Immature natural killer cell (primary cell): ENCODE data around the gene FGF2. TPM values are rescaled to one million over a fixed set of nuclear protein-coding genes. Genes with fewer than 3 reads are reported as not detected.
"Not testable (repeated sequence)": the region's sequence is repeated elsewhere in the genome, so short reads cannot be mapped to it uniquely, and the experiment has no call there.

Source experiments
- DNase-seq, 3 donors: peaks; one replicate each; pipeline ENCODE4 v3.0.0; 2022; ENCODE audit warnings: mixed read lengths in 1 of 3
- H3K27ac Mint-ChIP-seq, 6 donors: one replicate each; pipeline ENCODE4 v1.8.0; 2020; ENCODE audit warnings: mixed read lengths in 6 of 6, mild to moderate bottlenecking in 5 of 6, inconsistent platforms in 4 of 6, moderate library complexity in 3 of 6
- H3K27me3 Mint-ChIP-seq, 3 donors: one replicate each; pipeline ENCODE4 v1.8.0; 2020 to 2021; ENCODE audit warnings: low read depth in 3 of 3, mild to moderate bottlenecking in 3 of 3, mixed read lengths in 3 of 3, moderate library complexity in 3 of 3, inconsistent platforms in 1 of 3
- H3K36me3 Mint-ChIP-seq, 3 donors: one replicate each; pipeline ENCODE4 v1.8.0; 2020; ENCODE audit warnings: mixed read lengths in 3 of 3, inconsistent platforms in 2 of 3, mild to moderate bottlenecking in 2 of 3
- H3K4me1 Mint-ChIP-seq, 2 donors: one replicate each; pipeline ENCODE4 v1.8.0; 2020; ENCODE audit warnings: inconsistent platforms in 2 of 2, mild to moderate bottlenecking in 2 of 2, mixed read lengths in 2 of 2, moderate library complexity in 1 of 2
- H3K4me3 Mint-ChIP-seq, 5 donors: one replicate each; pipeline ENCODE4 v1.8.0; 2020; ENCODE audit warnings: mild to moderate bottlenecking in 5 of 5, mixed read lengths in 5 of 5, inconsistent platforms in 3 of 5, moderate library complexity in 3 of 5
- H3K9me3 Mint-ChIP-seq, 6 donors: one replicate each; pipeline ENCODE4 v1.8.0; 2020; ENCODE audit warnings: mild to moderate bottlenecking in 6 of 6, mixed read lengths in 6 of 6, inconsistent platforms in 4 of 6, moderate library complexity in 3 of 6
- polyA plus RNA-seq, 3 donors: library from polyadenylated mRNA; unstranded; fragments of 300-500 nt; fragmentation: Illumina TruSeq; gene quantifications; one replicate each; pipeline ENCODE4 v1.2.3, GENCODE V29; 2021

FGF2 gene
- polyA plus RNA-seq, 3 donors from 2014 or later: not detected

DNA sequence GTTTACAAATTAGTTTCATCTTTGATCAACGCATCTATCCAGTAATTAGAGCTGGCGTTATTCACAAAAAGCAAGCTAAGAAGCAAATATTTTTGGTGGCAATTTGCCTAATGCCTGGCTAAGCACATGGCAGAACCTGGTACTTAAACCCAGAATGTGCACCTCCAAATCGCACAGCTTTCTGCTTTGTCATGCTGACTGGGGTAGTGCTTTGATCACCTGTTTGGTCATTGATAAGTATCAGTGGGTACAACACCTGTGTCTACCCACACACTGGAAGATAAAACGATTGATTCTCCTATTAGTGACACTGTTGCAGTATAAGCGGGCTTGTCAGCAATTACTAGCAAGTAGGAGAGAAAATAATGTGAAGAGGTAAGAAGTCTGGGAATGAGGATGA is 93.8 kb downstream of the FGF2 start:
- Mint-ChIP-seq H3K36me3 (peaks cover 0 to 5% (median 3%) of the 10 kb centered on the region in 3 donors), H3K27me3 (peaks cover 0 to 2% (median 0%) of the 10 kb centered on the region in 3 donors), H3K4me3 (peak overlapping the region in 3 of 5 donors; percentile 44 to 63 (median 55)), H3K9me3 (no peaks in the 10 kb centered on the region), H3K27ac (no peak overlapping the region), H3K4me1 (peaks cover 5 to 14% of the 10 kb centered on the region in 2 donors)
- no peak for DNase-seq

DNA sequence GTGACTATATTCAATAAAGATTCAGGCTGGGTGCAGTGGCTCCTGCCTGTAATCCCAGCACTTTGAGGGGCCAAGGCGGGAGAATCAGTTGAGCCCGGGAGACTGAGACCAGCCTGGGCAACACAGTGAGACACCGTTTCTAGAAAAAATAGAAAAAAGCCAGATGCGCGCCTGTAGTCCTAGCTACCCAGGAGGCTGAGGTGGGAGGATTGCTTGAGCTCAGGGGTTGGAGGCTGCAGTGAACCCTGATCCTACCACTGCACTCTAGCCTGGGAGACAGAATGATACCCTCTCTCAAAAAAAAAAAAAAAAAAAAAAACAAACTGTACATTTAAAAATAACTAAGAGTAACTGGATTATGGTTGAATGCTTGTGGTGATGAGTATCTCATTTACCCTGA is 94.7 kb downstream of the FGF2 start:
- Mint-ChIP-seq H3K27me3 (peaks cover 0 to 2% (median 0%) of the 10 kb centered on the region in 3 donors), H3K9me3 (no peaks in the 10 kb centered on the region), H3K4me1 (peaks cover 5 to 14% of the 10 kb centered on the region in 2 donors), H3K4me3 (peak overlapping the region; percentile 54 to 99 (median 96)), H3K36me3 (peaks cover 0 to 5% (median 0%) of the 10 kb centered on the region in 3 donors), H3K27ac (no peak overlapping the region)
- DNase-seq: no peak

DNA sequence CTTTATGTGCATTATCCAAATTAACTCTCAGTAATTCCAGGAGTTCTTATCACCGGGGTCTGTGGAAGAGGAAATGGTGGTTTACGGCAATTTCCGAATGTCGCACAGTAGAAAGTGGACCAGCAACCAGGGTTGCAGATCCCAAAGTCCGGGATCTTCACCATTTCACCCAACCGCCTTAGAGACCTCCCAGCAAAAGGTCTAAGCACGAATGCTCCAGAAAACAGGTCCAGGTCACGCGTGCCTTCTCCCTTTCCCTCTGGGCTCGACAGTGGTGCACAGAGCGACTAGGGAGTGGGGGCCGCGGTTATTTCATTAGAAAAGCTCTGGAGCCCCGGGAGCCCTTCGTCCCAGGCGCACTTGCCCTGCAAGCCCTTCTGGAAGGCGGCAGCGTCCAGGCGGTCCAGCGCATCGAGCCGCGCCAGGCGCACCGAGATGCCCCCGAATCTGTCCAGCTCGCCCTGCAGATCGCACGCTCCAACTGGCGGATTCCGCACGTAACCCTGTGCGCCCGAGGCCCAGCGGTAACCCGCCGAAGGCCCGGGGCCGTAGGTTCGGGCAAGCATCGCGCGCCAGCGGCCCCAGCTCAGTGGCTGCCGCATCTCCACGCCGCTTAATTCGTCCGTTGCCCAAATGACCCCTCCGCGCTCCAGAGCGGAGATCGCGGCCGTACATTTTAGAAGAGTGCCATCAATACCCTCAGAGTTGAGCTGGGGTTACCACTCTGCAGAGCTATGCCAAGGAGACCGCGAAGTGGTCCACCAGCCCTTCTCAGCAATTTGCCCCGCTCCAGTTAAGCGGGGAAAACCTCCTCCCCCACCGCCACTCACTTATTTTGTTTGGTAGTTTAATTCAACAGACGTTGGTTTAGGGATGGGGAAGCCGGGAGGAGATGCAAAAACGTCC is 95.6 kb downstream of the FGF2 start, which contains the start of gene NUDT6:
NUDT6 (minus strand) TSS at position 627 of the 906 bp plus-strand sequence; CDS start at position 602, 25 bp downstream.
- no peaks in the 10 kb centered on the region for H3K36me3 Mint-ChIP-seq
- peak within 1 kb of the TSS; percentile 94 to 99 (median 97) for H3K4me3 Mint-ChIP-seq
- peak within 1 kb of the TSS; percentile 90 to 97 (median 93) for H3K27ac Mint-ChIP-seq
- peaks cover 5 to 14% of the 10 kb centered on the region in 2 donors for H3K4me1 Mint-ChIP-seq
- peak in 2 of 3 donors; percentile 42 to 44 for DNase-seq
- H3K27me3 Mint-ChIP-seq: peaks cover 0 to 2% (median 0%) of the 10 kb centered on the region in 3 donors
- H3K9me3 Mint-ChIP-seq: no peaks in the 10 kb centered on the region

DNA sequence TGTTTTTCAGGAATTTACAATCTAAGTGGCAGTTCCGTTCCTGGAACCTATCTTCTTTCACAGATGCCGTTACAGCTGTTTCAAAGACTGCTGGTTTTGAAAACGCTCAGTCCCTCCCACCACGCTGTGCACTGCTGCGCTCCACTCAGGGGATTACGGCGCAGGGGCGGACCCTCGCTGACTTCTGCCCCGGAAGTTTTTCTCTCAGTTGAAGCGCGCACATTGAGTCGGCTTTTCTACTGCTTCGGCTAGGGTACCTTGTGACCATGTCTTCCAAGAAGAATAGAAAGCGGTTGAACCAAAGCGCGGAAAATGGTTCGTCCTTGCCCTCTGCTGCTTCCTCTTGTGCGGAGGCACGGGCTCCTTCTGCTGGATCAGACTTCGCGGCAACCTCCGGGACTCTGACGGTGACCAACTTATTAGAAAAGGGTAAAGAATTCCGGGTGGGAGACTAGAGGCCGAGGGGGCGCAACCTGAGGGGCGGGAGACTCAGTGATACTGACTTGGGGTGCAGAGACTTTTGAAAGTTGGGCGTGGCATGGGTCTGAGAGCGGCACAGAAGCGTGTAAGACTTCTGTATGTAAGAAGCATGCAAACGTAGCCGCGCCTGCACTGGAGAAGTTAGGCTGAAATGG is 96.4 kb downstream of the FGF2 start:
- H3K27ac Mint-ChIP-seq: peak overlapping the region; percentile 90 to 97 (median 93)
- H3K27me3 Mint-ChIP-seq: peaks cover 0 to 2% (median 0%) of the 10 kb centered on the region in 3 donors
- H3K36me3 Mint-ChIP-seq: no peaks in the 10 kb centered on the region
- no peaks in the 10 kb centered on the region for H3K9me3 Mint-ChIP-seq
- peak; percentile 73 to 82 (median 76) for DNase-seq
- peaks cover 5 to 14% of the 10 kb centered on the region in 2 donors for H3K4me1 Mint-ChIP-seq
- peak overlapping the region; percentile 94 to 99 (median 97) for H3K4me3 Mint-ChIP-seq

GRCh38 chr4:122928930-122929329 is 102.3 kb downstream of the FGF2 start:
- Mint-ChIP-seq H3K36me3 (peaks cover 5 to 7% (median 7%) of the 10 kb centered on the region in 3 donors), H3K4me1 (no peaks in the 10 kb centered on the region)

DNA sequence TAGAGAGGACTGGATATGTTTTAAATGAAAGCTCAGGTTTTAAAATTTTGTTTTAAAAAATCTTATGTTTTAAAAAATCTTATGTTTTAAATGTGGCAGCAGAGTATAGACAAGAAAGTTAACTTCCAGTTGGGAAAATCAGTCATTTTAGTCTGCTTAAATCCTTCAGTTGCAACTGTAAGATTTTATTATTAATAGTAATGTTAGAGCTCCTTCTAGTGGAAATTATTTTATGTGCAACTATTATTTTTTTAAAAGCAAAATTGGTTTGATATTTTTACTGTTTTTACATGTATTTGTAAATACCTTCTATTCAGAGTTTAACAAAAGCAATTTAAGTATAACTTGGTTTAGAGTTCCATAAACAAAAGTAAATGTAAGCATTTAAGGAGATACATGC is 104.2 kb downstream of the FGF2 start:
- Mint-ChIP-seq H3K4me3 (no peak overlapping the region), H3K27me3 (no peaks in the 10 kb centered on the region), H3K4me1 (peaks cover 0 to 8% of the 10 kb centered on the region in 2 donors), H3K36me3 (peaks cover 9 to 24% (median 13%) of the 10 kb centered on the region in 3 donors), H3K9me3 (no peaks in the 10 kb centered on the region), H3K27ac (no peak overlapping the region)
- peak in 2 of 3 donors; percentile 16 to 21 for DNase-seq

More at GRCh38 chr4:122928930-122929329, 102.3 kb downstream of the FGF2 start:
- Mint-ChIP-seq H3K9me3 (no peaks in the 10 kb centered on the region), H3K27ac (no peak overlapping the region), H3K27me3 (no peaks in the 10 kb centered on the region), H3K4me3 (no peak overlapping the region)
- DNase-seq: no peak

- Mint-ChIP-seq H3K36me3 (peaks cover 13 to 29% (median 13%) of the 10 kb centered on the region in 3 donors), H3K9me3 (no peaks in the 10 kb centered on the region), H3K4me3 (no peak overlapping the region), H3K4me1 (peaks cover 0 to 8% of the 10 kb centered on the region in 2 donors), H3K27ac (no peak overlapping the region), H3K27me3 (no peaks in the 10 kb centered on the region)
- no peak for DNase-seq
These were observed 106.1 kb downstream of the FGF2 start for GRCh38 chr4:122932763-122933162.

DNA sequence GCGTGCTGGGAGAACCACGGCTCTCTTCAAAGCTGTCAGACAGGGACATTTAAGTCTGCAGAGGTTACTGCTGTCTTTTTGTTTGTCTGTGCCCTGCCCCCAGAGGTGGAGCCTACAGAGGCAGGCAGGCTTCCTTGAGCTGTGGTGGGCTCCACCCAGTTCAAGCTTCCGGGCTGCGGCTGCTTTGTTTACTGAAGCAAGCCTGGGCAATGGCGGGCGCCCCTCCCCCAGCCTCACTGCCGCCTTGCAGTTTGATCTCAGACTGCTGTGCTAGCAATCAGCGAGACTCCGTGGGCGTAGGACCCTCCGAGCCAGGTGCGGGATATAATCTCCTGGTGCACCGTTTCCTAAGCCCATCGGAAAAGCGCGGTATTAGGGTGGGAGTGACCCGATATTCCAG is 118.5 kb downstream of the FGF2 start:
- H3K4me3 Mint-ChIP-seq, H3K4me1 Mint-ChIP-seq, H3K27me3 Mint-ChIP-seq, H3K9me3 Mint-ChIP-seq: not testable (repeated sequence)
- DNase-seq: peak in 1 of 3 donors; percentile 59
- peak overlapping the region in 2 of 6 donors; percentile 43 to 69 for H3K27ac Mint-ChIP-seq
- peaks cover 26 to 41% (median 28%) of the 10 kb centered on the region in 3 donors for H3K36me3 Mint-ChIP-seq

- Mint-ChIP-seq H3K9me3 (peaks cover 0 to 5% (median 0%) of the 10 kb centered on the region in 6 donors), H3K4me1 (no peaks in the 10 kb centered on the region), H3K4me3 (peak overlapping the region in 1 of 5 donors; percentile 32), H3K27me3 (no peaks in the 10 kb centered on the region), H3K27ac (peak overlapping the region in 1 of 6 donors; percentile 67), H3K36me3 (peaks cover 33 to 48% (median 33%) of the 10 kb centered on the region in 3 donors)
- no peak for DNase-seq
These were observed 119.5 kb downstream of the FGF2 start for GRCh38 chr4:122946142-122946541.

Other genes with a start within 250 kb of the FGF2 start
- gene IL21, start 205.8 kb upstream of the FGF2 start, polyA plus RNA-seq: not detected
- 1 to 10 TPM in 1 of 3 donors, under 1 TPM in 1, not detected in 1; 0.19 to 1.1 TPM for gene BBS12, start 94.1 kb upstream of the FGF2 start, polyA plus RNA-seq
- gene NUDT6, start 95.8 kb downstream of the FGF2 start, polyA plus RNA-seq: 1 to 10 TPM; 1.7 to 3.4 (median 1.9) TPM